ENCODE results near the gene TMEM242. TPM values are rescaled to one million over a fixed set of nuclear protein-coding genes. Genes with fewer than 3 reads are reported as not detected.

Gene TMEM242
- total and polyA plus RNA-seq, 2 of the 13 experiments (the other 11 are each of a cell fraction or from before 2014, with no cell fraction given) = 5.6 to 11.1 TPM

- TF ChIP-seq ZNF276 (CRISPR knock-in tag; IDR thresholded peaks at IDR 0.05; ENCODE audit: low read depth) = peak; percentile 92
- TF ChIP-seq TAF1 (CRISPR knock-in tag; IDR thresholded peaks at IDR 0.05) = peak; percentile 100
- TF ChIP-seq ZC3H4 (CRISPR knock-in tag; IDR thresholded peaks at IDR 0.05; ENCODE audit: borderline replicate concordance) = peak; percentile 96
- TF ChIP-seq ZNF615 (CRISPR knock-in tag; IDR thresholded peaks at IDR 0.05; ENCODE audit: borderline replicate concordance) = peak; percentile 98
- TF ChIP-seq HNRNPL (IDR thresholded peaks at IDR 0.05; ENCODE audit: low read depth, low read length) = peak; percentile 91
- TF ChIP-seq ZNF225 (CRISPR knock-in tag; IDR thresholded peaks at IDR 0.05) = peak; percentile 97
- TF ChIP-seq AKAP8 (CRISPR knock-in tag; IDR thresholded peaks at IDR 0.05) = peak; percentile 71
- TF ChIP-seq KLF15 (CRISPR knock-in tag; IDR thresholded peaks at IDR 0.05; ENCODE audit: borderline replicate concordance) = peak; percentile 83; the same call in 1 of the 2 replicates
- peak; percentile 17; the same call in 1 of the 2 replicates for TF ChIP-seq CREBL2 (CRISPR knock-in tag; IDR thresholded peaks at IDR 0.05; ENCODE audit: borderline replicate concordance)
- TF ChIP-seq ZNF326 (CRISPR knock-in tag; IDR thresholded peaks at IDR 0.05; ENCODE audit: borderline replicate concordance) = no peak
- peak; percentile 95 for TF ChIP-seq ZNF124 (CRISPR knock-in tag; IDR thresholded peaks at IDR 0.05)
- peak; percentile 96 for TF ChIP-seq ZNF83 (CRISPR knock-in tag; IDR thresholded peaks at IDR 0.05; ENCODE audit: borderline replicate concordance)
- TF ChIP-seq ZNF816 (CRISPR knock-in tag; IDR thresholded peaks at IDR 0.05; ENCODE audit: borderline replicate concordance) = peak; percentile 99
- TF ChIP-seq ZNF589 (CRISPR knock-in tag; conservative IDR thresholded peaks at IDR 0.05) = peak; percentile 74
- peak; percentile 99 for TF ChIP-seq KDM2A (CRISPR knock-in tag; IDR thresholded peaks at IDR 0.05; ENCODE audit: borderline replicate concordance, low read depth)
- peak; percentile 69; the same call in 1 of the 2 replicates for TF ChIP-seq ZBTB21 (CRISPR knock-in tag; IDR thresholded peaks at IDR 0.05)
- TF ChIP-seq PLRG1 (conservative IDR thresholded peaks at IDR 0.05) = no peak
- TF ChIP-seq MIER3 (CRISPR knock-in tag; IDR thresholded peaks at IDR 0.05; ENCODE audit: borderline replicate concordance) = peak; percentile 97; the same call in 1 of the 2 replicates
- peak; percentile 90 for TF ChIP-seq AGO2 (optimal IDR thresholded peaks at IDR 0.05; ENCODE audit: low read depth, low read length)
- peak; percentile 85; the same call in 1 of the 2 replicates for TF ChIP-seq ZNF510 (CRISPR knock-in tag; IDR thresholded peaks at IDR 0.05; ENCODE audit: low read depth)
- peak; percentile 95 for TF ChIP-seq ZFP1 (CRISPR knock-in tag; IDR thresholded peaks at IDR 0.05)
- TF ChIP-seq TEAD2 (CRISPR knock-in tag; IDR thresholded peaks at IDR 0.05) = peak; percentile 27; the same call in 1 of the 2 replicates
- TF ChIP-seq ETV6 (CRISPR knock-in tag; conservative IDR thresholded peaks at IDR 0.05) = peak; percentile 96
- peak; percentile 95; the same call in 1 of the 2 replicates for TF ChIP-seq ZNF766 (CRISPR knock-in tag; IDR thresholded peaks at IDR 0.05; ENCODE audit: borderline replicate concordance)
- TF ChIP-seq ZNF207 (IDR thresholded peaks at IDR 0.05; ENCODE audit: borderline replicate concordance) = no peak
- peak; percentile 96 for TF ChIP-seq TARDBP (CRISPR knock-in tag; IDR thresholded peaks at IDR 0.05)
- peak; percentile 95 for TF ChIP-seq ZNF773 (CRISPR knock-in tag; IDR thresholded peaks at IDR 0.05; ENCODE audit: borderline replicate concordance)
- TF ChIP-seq ZNF800 (CRISPR knock-in tag; IDR thresholded peaks at IDR 0.05) = peak; percentile 72; the same call in 1 of the 2 replicates
Observed at GRCh38 chr6:157323255-157323965, at the start of gene TMEM242 (continued).
